ENCODE results near the gene LRRC3C. TPM values are rescaled to one million over a fixed set of nuclear protein-coding genes. Genes with fewer than 3 reads are reported as not detected.

LRRC3C gene
- total and polyA plus RNA-seq, 4 donors = not detected

GRCh38 chr17:39981766-39982375 lies 54.3 kb downstream of the LRRC3C start:
- H3K27ac ChIP-seq (ENCODE audit: low read depth in 1 of 2, low read length in 1 of 2) = peak overlapping the region in 1 of 2 donors; percentile 99
- no peaks in the 10 kb centered on the region for H3K27me3 ChIP-seq (ENCODE audit: control insufficient read depth in 3 of 3, insufficient read depth in 3 of 3, low read length in 2 of 3)
- WGBS, 2 donors = 15 to 19% methylated on average over 7 of the region's 7 CpGs
- TF ChIP-seq CTCF (IDR thresholded peaks at IDR 0.05; ENCODE audit: control extremely low read depth, extremely low read depth) = no peak
- H3K4me3 ChIP-seq = peak overlapping the region; percentile 100
- peaks cover 0 to 17% (median 5%) of the 10 kb centered on the region in 5 donors for H3K4me1 ChIP-seq (ENCODE audit: control insufficient read depth in 5 of 5, insufficient read depth in 5 of 5, low read length in 5 of 5)
- ATAC-seq (ENCODE audit: insufficient read depth, low FRiP score) = no peak
- H3K9me3 ChIP-seq (ENCODE audit: control insufficient read depth in 4 of 4, insufficient read depth in 3 of 4, low read length in 3 of 4) = no peaks in the 10 kb centered on the region
- peak overlapping the region; percentile 93 to 94 for H3K9ac ChIP-seq (ENCODE audit: insufficient read depth in 1 of 2, low read length in 2 of 2)
- H3K36me3 ChIP-seq (ENCODE audit: control insufficient read depth in 4 of 4, insufficient read depth in 4 of 4, low read length in 4 of 4) = peaks cover 20 to 30% (median 23%) of the 10 kb centered on the region in 4 donors
- DNase-seq = no peak

- no peak overlapping the region for H3K27ac ChIP-seq (ENCODE audit: low read depth in 1 of 2, low read length in 1 of 2)
- H3K27me3 ChIP-seq (ENCODE audit: control insufficient read depth in 3 of 3, insufficient read depth in 3 of 3, low read length in 2 of 3) = no peaks in the 10 kb centered on the region
- ATAC-seq (ENCODE audit: insufficient read depth, low FRiP score) (no peak), DNase-seq (no peak)
- H3K4me1 ChIP-seq (ENCODE audit: control insufficient read depth in 5 of 5, insufficient read depth in 5 of 5, low read length in 5 of 5) = no peaks in the 10 kb centered on the region
- H3K9me3 ChIP-seq (ENCODE audit: control insufficient read depth in 4 of 4, insufficient read depth in 3 of 4, low read length in 3 of 4) = no peaks in the 10 kb centered on the region
- WGBS, 2 donors = 91 to 92% methylated on average over 11 of the region's 11 CpGs
- H3K9ac ChIP-seq (ENCODE audit: insufficient read depth in 1 of 2, low read length in 2 of 2) = no peak overlapping the region
- no peak overlapping the region for H3K4me3 ChIP-seq
- peaks cover 65 to 81% (median 70%) of the 10 kb centered on the region in 4 donors for H3K36me3 ChIP-seq (ENCODE audit: control insufficient read depth in 4 of 4, insufficient read depth in 4 of 4, low read length in 4 of 4)
- no peak for TF ChIP-seq CTCF (IDR thresholded peaks at IDR 0.05; ENCODE audit: control extremely low read depth, extremely low read depth)
Observed at GRCh38 chr17:39988206-39988810, 60.8 kb downstream of the LRRC3C start.

- Histone ChIP-seq H3K4me1 (ENCODE audit: control insufficient read depth in 5 of 5, insufficient read depth in 5 of 5, low read length in 5 of 5) (peaks cover 0 to 1% (median 0%) of the 10 kb centered on the region in 5 donors), H3K9me3 (ENCODE audit: control insufficient read depth in 4 of 4, insufficient read depth in 3 of 4, low read length in 3 of 4) (no peaks in the 10 kb centered on the region), H3K9ac (ENCODE audit: insufficient read depth in 1 of 2, low read length in 2 of 2) (no peak overlapping the region), H3K27me3 (ENCODE audit: control insufficient read depth in 3 of 3, insufficient read depth in 3 of 3, low read length in 2 of 3) (no peaks in the 10 kb centered on the region), H3K36me3 (ENCODE audit: control insufficient read depth in 4 of 4, insufficient read depth in 4 of 4, low read length in 4 of 4) (peaks cover 54 to 71% (median 57%) of the 10 kb centered on the region in 4 donors), H3K4me3 (no peak overlapping the region), H3K27ac (ENCODE audit: low read depth in 1 of 2, low read length in 1 of 2) (no peak overlapping the region)
- DNase-seq = no peak
- WGBS, 2 donors = 96 to 98% methylated on average over 11 of the region's 11 CpGs
- no peak for ATAC-seq (ENCODE audit: insufficient read depth, low FRiP score)
- no peak for TF ChIP-seq CTCF (IDR thresholded peaks at IDR 0.05; ENCODE audit: control extremely low read depth, extremely low read depth)
Observed at GRCh38 chr17:39994448-39994847, 66.9 kb downstream of the LRRC3C start.

Other genes with a start within 250 kb of the LRRC3C start
- gene PGAP3, start 239.7 kb upstream of the LRRC3C start, total RNA-seq = 10 to 100 TPM; 17.0 to 39.7 TPM
- 10 to 100 TPM; 15.9 to 35.8 TPM for gene PGAP3, start 239.7 kb upstream of the LRRC3C start, polyA plus RNA-seq
- gene ERBB2, start 227.7 kb upstream of the LRRC3C start, total RNA-seq = 100 to 1,000 TPM; 119 to 130 TPM
- gene ERBB2, start 227.7 kb upstream of the LRRC3C start, polyA plus RNA-seq = 10 to 100 TPM; 32.2 to 40.1 TPM
- gene MIEN1, start 197.2 kb upstream of the LRRC3C start, total RNA-seq = 10 to 100 TPM; 20.8 to 47.2 TPM
- gene MIEN1, start 197.2 kb upstream of the LRRC3C start, polyA plus RNA-seq = 100 to 1,000 TPM in 1 of 2 donors, 10 to 100 TPM in 1; 69.3 to 136 TPM
- 10 to 100 TPM; 19.8 to 25.5 TPM for gene GRB7, start 189.8 kb upstream of the LRRC3C start, total RNA-seq
- gene GRB7, start 189.8 kb upstream of the LRRC3C start, polyA plus RNA-seq = 10 to 100 TPM in 1 of 2 donors, 1 to 10 TPM in 1; 6.6 to 13.4 TPM
- gene IKZF3, start 63.4 kb upstream of the LRRC3C start, total RNA-seq = 1 to 10 TPM; 3.9 TPM
- 1 to 10 TPM; 1.0 to 1.4 TPM for gene IKZF3, start 63.4 kb upstream of the LRRC3C start, polyA plus RNA-seq
- not detected for gene ZPBP2, start 59.5 kb upstream of the LRRC3C start, total RNA-seq
- not detected for gene ZPBP2, start 59.5 kb upstream of the LRRC3C start, polyA plus RNA-seq
- 10 to 100 TPM in 1 of 2 donors, 1 to 10 TPM in 1; 5.4 to 26.8 TPM for gene GSDMB, start 9.1 kb upstream of the LRRC3C start, total RNA-seq
- 10 to 100 TPM in 1 of 2 donors, 1 to 10 TPM in 1; 5.1 to 12.5 TPM for gene GSDMB, start 9.1 kb upstream of the LRRC3C start, polyA plus RNA-seq
- 10 to 100 TPM; 60.7 to 76.7 TPM for gene ORMDL3, start 131 bp upstream of the LRRC3C start, total RNA-seq
- gene ORMDL3, start 131 bp upstream of the LRRC3C start, polyA plus RNA-seq = 10 to 100 TPM; 38.6 to 67.1 TPM
- under 1 TPM in 1 of 2 donors, not detected in 1; 0.91 TPM for gene GSDMA, start 35.3 kb downstream of the LRRC3C start, total RNA-seq
- gene GSDMA, start 35.3 kb downstream of the LRRC3C start, polyA plus RNA-seq = under 1 TPM; 0.26 to 0.33 TPM
- 10 to 100 TPM; 56.2 to 99.2 TPM for gene PSMD3, start 53.1 kb downstream of the LRRC3C start, total RNA-seq
- 100 to 1,000 TPM in 1 of 2 donors, 10 to 100 TPM in 1; 70.4 to 105 TPM for gene PSMD3, start 53.1 kb downstream of the LRRC3C start, polyA plus RNA-seq
- gene CSF3, start 87.7 kb downstream of the LRRC3C start, total RNA-seq = 1 to 10 TPM; 1.7 to 2.9 TPM
- 100 to 1,000 TPM in 1 of 2 donors, 1 to 10 TPM in 1; 7.8 to 317 TPM for gene CSF3, start 87.7 kb downstream of the LRRC3C start, polyA plus RNA-seq
- gene MED24, start 126.7 kb downstream of the LRRC3C start, total RNA-seq = 10 to 100 TPM; 69.9 to 82.3 TPM
- 100 to 1,000 TPM in 1 of 2 donors, 10 to 100 TPM in 1; 48.2 to 149 TPM for gene MED24, start 126.7 kb downstream of the LRRC3C start, polyA plus RNA-seq
- 10 to 100 TPM; 41.3 to 55.9 TPM for gene THRA, start 135.2 kb downstream of the LRRC3C start, total RNA-seq
- 10 to 100 TPM; 28.5 to 33.6 TPM for gene THRA, start 135.2 kb downstream of the LRRC3C start, polyA plus RNA-seq
- gene NR1D1, start 172.9 kb downstream of the LRRC3C start, total RNA-seq = 10 to 100 TPM in 1 of 2 donors, 1 to 10 TPM in 1; 3.2 to 19.4 TPM
- 10 to 100 TPM in 1 of 2 donors, 1 to 10 TPM in 1; 8.7 to 19.6 TPM for gene NR1D1, start 172.9 kb downstream of the LRRC3C start, polyA plus RNA-seq
- 100 to 1,000 TPM in 1 of 2 donors, 10 to 100 TPM in 1; 84.8 to 111 TPM for gene MSL1, start 194.2 kb downstream of the LRRC3C start, total RNA-seq
- gene MSL1, start 194.2 kb downstream of the LRRC3C start, polyA plus RNA-seq = 10 to 100 TPM; 73.2 to 84.6 TPM
- gene CASC3, start 212.8 kb downstream of the LRRC3C start, total RNA-seq = 10 to 100 TPM; 74.8 to 85.5 TPM
- gene CASC3, start 212.8 kb downstream of the LRRC3C start, polyA plus RNA-seq = 10 to 100 TPM; 37.2 to 47.8 TPM
- gene RAPGEFL1, start 249.7 kb downstream of the LRRC3C start, total RNA-seq = 1 to 10 TPM; 4.6 to 9.1 TPM
- 1 to 10 TPM; 8.4 to 9.4 TPM for gene RAPGEFL1, start 249.7 kb downstream of the LRRC3C start, polyA plus RNA-seq

Measured in lung (tissue), 12 donors.